Fibroblast of skin of left biceps (primary cell): ENCODE results near the gene KREMEN1.

ENCODE experiments used
- DNase-seq, 2 experiments: peaks; one replicate each; pipeline ENCODE4 v3.0.0-alpha.2; 2013; ENCODE audit warnings: low read depth in 2 of 2

KREMEN1 gene

GRCh38 chr22:29206372-29207242 is 133.8 kb downstream of the KREMEN1 start:
- DNase-seq, result no peak

- no peak for DNase-seq
These were observed 134.4 kb downstream of the KREMEN1 start for GRCh38 chr22:29207243-29207550.

DNA sequence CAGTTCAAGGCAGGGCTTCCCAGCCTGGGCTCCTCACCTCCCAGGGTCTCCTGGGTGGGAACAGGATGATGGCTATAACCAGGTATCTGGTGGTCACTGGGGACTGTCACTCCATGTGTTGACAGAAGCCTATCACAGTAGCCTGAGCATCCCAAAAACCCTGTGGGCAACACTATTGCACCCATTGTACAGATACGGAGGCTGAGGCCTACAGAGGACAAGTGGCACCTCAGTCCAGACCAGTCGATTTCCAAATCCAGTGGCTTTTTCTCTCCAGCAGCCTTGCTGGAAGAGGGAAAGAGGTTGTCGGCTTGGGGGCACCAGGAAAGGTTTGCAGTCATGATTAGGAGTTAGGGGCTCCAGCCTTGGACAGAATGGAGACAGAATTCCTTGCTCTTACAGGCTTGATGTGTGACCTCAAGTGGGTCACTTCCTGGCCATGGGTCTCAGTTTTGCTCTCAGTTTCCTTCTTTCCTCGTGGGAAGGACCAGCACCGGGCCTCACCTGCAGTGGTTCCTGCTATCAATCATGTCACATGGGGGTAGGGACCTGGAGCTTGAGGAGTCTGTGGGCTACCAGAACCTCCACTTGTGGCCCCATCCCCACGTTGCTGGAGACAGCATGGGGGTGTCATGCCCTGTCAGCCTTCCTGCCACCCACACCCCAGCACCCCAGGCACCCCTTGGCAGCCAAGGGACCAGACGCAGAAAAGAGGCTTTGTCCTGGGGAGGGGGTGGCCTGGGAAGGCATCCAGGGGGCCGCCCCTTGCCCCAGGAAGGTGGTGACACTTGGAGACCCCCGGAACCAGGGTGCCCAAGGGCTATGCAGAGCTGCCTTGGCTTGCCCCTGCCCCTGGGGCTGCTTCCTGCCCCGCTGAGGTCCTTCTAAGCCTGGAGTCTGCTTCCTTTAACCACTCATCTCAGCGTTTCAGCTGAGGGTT is 135.0 kb downstream of the KREMEN1 start:
- no peak for DNase-seq

- no peak for DNase-seq
These were observed 135.6 kb downstream of the KREMEN1 start for GRCh38 chr22:29208502-29208862.

DNA sequence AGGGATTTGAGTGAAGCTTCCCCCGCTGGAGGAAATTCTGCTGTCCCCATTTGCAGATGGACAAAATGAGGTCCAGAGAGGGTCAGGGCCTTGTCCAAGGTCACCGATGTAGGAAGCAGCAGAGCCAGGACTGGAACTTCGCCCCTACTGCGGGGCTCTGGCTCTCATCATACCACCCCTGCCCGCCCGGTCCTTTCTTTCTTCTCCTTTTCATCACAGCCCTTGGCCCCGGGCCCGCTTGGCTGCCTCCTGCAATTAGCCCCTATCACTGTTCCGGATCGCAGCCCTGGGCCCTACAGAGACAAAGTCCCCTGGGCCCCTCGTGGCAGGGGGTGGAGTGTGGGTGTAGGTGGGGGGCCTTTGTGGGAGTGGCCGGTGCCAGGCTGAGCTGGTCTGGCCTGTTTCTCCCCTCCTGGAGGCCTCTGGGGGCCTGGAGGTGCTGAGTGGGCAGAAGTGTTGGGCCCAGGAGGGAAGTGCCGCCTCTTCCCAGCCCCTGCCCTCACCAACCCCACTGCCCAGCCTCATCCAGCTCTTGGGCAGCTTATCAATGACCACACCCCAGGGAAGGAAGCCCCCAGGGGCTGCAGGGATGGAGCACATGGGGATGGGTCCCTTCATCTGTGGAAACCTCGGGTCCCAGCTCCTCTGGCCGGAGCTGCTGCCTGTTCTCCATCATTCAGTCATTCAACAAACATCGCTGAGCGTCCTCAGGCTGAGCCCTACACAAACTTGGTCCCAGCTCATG is 136.2 kb downstream of the KREMEN1 start:
- no peak for DNase-seq

GRCh38 chr22:29209624-29209929 is 136.7 kb downstream of the KREMEN1 start:
- DNase-seq, result no peak

- DNase-seq, result no peak
These were observed 138.2 kb downstream of the KREMEN1 start for GRCh38 chr22:29211066-29211465.

- DNase-seq, result no peak
These were observed 138.6 kb downstream of the KREMEN1 start for GRCh38 chr22:29211466-29211865.

DNA sequence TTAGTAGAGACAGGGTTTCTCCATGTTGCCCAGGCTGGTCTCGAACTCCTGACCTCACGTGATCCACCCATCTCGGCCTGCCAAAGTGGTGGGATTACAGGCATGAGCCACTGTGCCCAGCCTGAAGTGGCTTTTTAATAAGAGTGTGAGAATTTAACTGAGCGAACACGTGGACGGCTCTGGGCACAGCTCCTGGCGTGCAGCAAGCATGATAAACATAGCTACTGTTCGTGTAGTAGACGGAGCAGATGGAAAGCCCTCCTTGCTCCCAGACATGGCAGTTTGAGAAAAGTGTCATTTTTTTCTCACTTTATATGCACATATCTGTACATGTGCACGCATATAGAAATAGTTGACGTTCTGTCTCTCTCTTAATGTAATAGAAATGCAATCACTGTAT is 139.9 kb downstream of the KREMEN1 start:
- DNase-seq, result no peak

DNA sequence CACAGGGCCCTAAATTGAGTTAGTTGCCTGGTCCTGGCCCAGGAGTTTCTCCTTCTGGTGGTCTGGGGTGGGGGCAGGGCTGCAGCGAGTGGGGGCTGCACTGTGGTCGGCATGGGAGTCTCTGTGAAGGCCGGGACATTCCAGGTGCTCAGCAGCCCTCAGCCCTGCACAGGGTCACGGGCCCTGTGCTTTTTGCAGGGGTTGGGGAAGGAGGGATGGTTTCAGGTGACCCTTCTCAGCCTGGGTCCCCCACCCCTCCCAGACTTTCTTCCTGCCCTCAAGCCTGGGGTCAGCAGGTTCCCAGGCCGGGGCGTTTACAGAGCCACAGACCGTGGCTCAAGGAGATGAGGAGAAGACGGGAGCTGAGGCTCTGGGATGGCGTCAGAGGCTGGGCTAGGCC is 140.7 kb downstream of the KREMEN1 start:
- DNase-seq, result no peak

DNA sequence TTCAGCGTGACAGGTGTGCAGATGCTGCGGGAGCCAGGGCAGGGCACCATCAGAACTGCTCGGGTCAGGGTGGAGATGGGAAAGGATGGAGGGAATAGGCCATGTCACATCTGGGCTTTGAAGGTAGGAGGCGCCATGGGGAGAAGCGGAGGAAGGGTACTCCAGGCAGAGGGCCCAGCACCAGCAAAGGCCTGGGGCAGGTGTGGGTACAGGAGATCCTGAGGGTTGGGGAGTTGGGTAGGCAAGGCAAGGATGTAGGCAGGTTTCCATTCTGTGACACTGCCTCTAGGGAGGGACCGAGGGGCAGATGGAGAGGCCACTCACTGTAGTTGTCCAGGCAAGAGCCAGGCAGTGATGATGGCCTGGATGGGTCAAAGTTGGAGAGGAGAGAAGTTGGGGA is 141.4 kb downstream of the KREMEN1 start:
- no peak for DNase-seq

DNA sequence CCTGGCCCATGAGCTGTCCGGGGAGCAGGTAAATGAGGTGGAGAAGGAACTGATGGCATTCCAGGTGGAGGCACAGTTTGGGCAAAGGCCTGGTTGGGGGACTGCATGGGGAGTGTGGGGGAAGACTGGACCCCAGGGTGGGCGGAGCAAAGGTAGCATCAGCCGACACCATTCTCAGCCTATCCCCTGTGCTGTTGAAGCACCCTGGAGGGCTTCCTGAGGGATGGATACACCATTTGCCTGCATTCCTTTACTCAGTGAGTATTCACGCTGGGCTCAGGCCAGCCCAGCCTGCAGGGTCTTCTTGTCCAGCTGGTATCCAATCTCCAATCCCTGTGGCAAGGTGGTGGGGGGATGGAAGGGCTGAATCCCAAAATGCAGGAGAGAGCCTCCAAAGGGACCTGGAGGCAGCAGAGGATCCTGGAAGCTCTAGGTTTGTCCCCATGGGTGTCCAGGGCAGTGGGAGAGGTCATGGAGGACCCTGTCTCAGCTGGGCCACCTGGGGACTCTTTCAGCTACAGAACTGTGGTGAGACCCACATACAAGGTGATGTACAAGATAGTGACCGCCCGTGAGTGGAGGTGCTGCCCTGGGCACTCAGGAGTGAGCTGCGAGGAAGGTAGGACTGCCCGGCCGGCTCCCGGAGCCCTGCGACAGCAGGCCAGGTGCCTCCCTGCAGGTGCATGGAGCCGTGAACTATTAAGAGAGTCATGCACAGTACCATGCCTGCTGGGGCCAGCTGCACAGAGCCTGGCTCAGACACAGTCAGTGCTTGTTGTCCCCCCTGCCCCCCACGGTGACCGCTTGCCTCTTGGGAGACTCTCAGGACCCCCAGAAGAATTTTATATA is 142.4 kb downstream of the KREMEN1 start:
- DNase-seq, result no peak

DNA sequence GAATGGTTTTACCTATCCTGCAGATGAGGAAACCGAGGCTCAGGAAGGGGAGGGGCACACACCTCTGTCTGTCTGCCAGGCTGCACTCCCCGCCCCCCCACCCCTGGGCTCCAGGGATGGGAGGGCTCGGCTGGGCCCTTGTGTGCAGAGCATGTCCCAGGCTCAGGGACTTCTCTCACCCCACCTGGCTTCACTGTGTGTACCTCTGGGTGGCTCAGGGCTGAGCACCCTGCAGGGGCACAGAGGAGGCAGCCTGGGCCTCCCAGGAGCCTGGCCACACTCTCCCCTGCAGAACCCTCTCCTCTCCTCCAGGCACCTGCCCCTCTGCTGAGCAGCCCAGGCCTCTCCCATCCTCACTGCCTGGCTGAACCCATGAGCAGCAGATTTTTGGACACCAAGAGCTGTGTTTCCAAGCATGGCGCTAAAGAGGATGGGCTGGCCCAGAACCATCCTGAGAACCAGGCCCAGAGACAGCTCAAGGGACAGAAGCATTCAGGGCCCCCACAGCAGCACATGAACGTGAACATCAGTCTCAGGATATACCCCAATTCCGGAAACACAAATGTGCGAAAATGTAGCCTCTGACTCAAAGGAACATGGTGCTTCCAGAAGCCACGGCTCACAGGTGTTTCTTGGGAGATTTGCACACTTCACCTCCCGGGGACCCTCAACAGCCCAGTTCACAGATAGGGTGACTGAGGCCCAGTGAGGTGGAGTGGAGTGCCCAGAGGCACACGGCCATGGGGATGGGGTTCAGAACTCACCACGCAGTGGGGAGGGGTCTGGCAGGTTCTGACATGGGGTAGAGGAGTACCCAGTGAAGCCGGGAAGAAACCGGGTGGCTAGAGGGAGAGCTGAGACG is 143.4 kb downstream of the KREMEN1 start:
- DNase-seq, result no peak

DNA sequence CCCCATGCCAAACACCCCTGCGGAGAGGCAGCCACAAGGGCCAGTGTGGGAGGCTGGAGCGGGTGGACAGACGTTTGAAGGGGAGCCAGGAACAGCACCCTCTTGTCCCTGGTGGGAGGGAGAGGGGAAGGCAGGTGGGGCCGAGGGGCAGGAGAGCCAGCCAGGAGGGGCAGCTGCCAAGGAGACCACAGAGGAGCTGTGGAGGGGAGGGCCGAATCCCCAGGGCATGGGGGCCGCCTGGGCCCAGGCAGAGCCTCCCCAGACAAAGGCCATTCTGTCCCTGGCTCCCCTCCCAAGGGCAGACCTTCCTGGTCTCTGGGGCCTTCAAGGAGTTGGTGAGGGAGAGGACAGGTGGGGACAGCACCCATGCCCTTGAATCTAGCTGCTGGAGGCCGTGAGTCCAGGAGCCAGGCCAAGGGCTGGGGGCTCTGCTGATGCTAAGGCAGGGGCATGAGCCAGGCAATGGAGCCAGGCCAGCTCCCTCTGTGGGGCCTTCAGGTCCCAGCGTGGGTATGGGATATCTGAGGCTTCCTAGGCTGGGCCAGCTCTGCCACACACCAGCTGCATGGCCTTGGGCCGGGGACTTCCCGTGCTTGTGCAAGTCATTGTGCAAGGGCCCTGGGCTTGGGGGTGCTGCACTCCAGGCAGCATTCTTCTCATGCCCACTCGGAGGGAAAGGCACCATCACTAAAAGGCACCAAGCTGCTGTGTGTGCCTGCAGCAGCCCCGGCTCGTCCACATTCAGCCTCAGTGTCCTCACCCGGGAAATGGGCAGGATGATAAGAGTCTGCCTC is 144.2 kb downstream of the KREMEN1 start:
- no peak for DNase-seq
